ENCODE results near the gene CORT.

Gene CORT

DNA sequence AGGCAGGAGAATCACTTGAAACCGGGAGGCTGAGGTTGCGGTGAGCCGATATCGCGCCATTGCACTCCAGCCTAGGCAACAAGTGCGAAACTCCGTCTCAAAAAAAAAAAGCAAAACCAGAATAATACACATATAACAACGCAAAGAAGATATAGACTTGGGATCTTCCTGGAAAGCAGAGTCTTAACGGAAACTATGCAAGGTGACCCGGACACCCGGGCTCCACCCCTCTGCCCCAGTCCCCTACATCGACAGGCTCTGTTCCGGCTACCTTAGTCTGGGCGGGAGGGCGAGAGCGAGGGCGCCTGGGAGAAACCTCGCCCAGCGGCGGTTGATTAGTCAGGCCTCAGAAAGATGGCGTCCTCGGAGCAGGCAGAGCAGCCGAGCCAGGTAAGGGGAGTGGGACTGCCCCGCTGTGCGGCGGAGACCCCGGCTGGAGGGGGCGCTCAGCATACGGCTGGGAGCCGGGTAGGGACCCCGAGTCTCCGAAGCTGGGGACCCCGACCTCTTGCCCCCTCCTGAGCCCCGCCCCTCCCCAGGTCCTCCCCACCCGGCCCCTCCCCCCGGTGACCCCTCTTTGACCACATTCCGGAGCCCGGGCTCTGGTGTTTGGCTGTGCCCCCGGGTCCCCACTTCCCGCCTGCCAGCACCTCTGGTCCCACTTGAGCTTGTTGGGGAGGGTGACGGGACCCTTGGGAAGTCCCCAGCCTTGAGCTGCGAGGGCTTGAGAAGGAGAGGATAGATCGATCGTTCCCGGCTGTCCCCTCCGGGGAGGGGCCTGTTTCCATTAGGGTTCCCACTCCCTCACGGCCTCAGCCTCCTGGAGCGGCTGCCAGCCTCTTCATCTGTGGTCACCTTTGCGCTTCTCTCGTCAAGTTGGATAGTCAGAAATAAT lies 25.0 kb downstream of the CORT start, which contains the start of gene PEX14:
Gene PEX14 (plus strand): TSS at position 338 of the 895 bp plus-strand sequence. CDS start 17 bp downstream, at position 355.
- DNase-seq (ENCODE audit: low read depth): peak; percentile 72

DNA sequence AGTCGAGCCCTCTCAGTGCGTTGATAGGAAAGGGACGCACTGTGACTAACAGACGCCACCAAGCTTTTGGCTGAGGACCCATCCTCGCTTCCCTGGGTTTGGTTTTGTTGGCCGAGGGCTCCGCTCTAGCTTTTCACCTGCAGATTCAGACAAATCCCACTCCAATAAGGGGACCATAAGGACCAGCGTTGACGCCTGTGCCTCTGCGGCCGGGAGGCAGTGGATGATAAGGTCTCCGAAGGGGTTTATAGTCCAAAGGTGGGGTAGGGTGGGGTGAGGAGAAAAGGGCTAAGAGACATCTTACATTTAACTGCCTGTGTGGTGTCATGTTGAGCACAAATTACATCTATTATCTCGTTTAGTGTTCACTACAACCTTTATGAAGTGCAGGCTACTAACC lies 25.7 kb downstream of the CORT start:
- DNase-seq (ENCODE audit: low read depth): no peak

DNA sequence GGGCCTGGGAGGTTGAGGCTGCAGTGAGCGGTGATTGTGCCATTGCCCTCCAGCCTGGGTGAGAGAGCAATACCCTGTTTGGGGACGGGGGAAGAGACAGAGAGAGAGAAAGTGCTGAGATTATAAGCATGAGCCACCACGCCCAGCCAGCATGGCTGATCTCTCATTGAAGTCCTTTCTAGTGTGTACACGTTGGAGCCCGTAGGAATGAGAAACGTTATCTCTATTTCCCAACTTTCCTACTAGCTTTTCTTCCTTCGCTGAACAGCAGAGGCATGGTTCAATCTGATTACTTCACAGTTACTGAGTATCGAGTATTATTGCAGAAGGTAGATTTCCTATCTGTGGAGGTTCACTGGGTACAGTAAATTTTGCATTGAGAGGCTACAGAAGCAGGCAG lies 29.5 kb downstream of the CORT start:
- DNase-seq (ENCODE audit: low read depth): no peak

DNA sequence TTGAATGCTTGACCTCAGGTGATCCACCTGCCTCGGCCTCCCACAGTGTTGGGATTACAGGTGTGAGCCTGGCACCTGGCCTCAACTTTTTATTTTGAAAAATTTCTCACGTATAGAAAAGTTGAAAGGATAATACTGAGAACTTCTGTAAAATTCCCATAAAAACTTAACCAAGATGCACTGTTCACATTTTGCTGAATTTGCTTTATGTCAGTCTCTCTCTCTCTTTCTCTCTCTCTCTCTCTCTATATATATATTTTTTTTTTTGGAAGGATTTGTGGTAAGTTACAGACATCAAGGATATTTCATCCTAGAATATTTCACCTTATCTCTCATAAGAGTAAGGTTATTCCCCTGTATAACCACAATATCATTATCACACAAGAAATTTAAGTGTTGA lies 30.8 kb downstream of the CORT start:
- no peak for DNase-seq (ENCODE audit: low read depth)

DNA sequence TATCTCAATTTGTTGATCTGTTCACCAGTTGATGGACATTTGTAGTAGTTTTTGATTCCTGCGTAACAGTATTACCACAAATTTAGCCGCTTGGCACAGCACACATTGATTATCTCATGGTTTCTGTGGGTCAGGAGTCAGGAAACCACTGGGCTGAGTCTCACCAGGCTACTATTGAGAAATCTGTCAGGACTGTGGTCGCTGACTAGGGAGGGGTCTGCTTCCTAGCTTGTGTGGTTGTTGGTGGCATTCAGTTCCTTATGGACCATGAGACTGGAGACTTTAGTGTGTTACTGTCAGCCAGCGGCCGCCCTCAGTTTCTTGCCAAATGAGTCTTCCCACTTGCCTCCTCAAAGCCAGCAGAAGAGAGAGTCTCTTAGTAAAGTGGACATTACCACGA lies 34.7 kb downstream of the CORT start:
- DNase-seq (ENCODE audit: low read depth): no peak

DNA sequence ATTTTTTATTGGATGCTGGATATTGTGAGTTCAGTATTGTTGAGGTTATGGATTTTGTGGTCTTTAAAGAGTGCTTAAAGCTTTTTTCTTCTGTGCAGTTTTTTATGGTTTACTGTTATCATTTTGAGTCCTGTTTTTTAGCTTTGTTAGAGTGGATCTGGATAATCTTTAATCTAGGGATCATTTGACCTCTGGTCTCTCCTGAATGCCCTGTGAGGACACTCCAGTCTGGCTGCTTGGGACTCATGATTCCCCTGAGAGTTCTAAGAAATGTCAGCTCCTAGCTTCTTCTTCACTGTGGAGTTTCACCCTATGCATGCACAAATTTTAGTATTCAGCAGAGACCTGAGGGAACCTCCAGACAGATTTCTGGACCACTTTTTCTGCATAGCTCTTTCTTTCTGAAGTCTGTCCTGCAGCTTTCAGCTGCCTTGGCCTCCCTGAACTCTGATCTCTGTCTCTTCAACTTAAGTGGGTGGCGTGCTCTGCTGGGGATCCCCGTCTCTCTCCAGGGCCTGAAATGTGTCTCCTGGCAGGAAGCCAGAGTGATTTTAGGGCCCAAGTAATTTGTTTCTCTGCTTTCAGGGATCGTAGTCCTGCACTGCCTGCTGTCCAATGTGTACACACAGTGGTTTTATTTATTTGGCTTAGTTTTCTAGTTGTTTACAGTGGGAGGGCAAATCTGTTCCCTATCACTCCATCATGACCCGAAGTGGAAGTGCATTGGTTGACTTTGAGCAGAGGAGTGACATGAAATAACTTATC lies 39.6 kb downstream of the CORT start:
- DNase-seq (ENCODE audit: low read depth): no peak

DNA sequence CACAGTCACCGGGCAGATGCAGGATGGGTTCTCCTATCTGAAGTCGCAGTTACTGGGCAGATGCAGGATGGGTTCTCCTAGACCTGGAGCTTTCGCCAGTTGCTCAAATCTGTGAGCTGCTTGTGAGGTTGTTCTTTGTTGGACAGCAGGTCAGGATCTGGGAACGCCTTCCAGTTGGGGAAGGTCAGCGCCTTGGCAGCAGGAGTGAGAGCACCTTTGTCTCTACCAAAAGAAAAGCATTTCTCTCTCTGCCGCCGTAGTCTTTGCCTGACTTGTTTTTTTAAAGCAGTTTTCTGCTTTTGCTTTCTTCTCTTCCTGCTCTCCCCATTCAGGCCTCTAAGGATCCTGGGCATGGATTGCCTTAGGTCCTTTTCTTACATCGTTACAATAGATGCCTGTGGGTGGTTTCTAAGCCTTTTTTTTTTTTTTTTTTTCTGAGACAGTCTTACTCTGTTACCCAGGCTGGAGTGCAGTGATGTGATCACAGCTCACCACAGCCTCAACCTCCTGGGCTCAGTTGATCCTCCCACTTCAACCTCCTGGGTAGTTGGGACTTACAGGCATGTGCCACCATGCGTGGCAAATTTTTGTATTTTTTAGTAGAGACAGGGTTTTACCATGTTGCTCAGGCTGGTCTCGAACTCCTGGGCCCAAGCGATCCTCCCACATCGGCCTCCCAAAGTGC lies 40.6 kb downstream of the CORT start:
- DNase-seq (ENCODE audit: low read depth): no peak

DNA sequence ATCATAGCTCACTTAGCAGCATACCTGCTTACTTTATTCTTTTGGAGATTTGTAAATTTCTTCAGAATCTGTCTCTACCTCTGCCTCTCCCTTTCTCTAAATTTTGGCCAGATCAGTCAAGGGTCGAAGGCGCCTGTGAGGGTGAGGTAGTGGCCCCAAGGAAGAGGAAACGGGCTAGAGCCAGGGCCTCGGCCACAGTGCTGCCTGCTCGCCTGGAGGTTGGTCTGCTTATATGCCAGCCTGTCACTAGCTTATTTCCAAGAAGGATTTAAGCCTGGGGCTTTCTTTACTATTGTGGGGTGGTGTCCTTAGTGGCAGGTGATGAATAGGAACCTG lies 44.6 kb downstream of the CORT start:
- no peak for DNase-seq (ENCODE audit: low read depth)

DNA sequence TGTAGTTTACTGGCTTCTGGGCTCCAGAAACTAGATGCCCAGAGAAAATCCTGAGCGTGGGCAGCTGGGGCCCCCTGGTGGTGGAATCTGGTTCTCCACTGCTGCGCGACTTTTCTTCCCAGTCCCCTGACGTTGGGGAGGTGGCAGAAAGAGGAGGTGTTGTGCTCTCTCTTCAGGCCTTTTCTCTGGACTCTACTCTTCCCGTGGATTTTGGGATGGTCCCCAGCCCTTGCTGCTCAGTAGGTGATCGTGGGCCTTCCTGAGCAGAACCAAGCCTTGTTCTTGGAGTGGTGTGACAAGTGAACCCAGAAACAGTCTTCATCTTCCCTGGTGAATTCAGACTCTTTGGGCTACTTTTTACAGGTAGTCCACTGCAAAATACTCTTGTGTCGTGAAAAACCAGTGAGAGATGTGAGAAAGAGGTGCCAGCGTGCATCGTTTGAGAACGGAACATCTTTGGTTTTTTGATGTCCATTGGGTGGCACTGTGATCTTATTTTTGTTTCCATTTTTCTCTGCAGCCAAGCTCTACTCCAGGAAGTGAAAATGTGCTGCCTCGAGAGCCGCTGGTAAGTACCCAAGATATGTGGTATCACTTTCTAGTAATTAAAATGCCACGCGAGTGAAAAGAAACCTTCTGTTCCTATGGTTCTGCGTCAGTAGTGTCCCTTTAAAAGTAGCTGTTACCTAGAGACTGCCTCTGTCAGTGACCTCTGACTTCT lies 45.1 kb downstream of the CORT start:
- DNase-seq (ENCODE audit: low read depth): peak; percentile 56

DNA sequence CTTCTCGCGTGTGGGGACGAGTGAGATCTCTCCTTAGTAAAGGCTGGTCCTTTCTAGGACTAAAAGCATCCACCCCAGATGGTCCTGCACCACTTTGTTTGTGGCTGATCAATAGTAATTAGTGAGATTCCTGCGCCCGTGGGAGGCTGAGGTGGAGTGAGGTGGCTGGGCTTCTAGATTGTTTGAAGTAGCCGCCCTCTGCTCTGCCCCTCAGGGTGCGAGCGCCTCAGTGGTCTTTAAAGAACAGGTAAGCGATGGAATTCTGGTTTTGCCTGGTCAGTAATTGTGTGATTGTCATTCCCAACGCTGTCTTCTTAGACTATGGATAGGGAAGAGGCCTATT lies 45.6 kb downstream of the CORT start:
- no peak for DNase-seq (ENCODE audit: low read depth)

DNA sequence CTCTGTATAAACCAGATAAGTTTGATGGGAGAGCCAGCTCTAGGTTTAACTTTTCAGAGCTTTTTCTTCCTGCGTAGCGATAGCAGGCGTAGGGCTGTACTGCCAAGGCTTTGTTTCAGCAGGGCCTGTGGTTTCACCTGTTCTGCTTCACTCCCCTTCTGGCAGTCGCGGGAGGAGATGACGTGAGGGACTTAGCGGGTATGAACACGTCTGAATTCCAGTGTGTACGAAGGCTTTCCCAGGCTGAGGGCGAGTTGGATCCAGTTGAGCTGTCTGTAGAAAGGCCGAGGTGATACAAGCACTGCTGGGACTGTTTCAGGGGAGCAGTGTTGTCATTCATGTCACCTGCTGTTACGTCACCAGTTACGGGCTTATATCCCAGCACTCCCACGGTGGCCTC lies 46.1 kb downstream of the CORT start:
- no peak for DNase-seq (ENCODE audit: low read depth)

DNA sequence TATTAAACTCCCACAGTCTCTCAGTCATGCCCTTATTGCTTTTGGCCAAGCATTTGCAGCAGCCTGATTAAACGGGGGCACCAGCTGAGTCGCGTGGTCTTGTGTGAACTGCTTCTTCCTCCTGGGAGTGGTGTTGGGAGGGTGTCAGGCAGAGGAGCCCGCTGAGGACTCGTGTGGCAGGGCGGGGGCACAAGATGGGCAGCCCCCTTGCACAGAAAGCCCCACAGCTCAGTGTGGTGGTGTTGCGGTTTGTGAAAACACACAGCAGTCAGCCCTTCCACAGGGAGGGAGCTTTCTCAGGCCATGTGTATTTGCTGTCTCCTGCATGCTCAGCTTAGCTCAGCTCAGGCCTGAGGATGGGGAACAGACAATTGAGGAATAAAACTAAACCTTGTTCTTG lies 47.3 kb downstream of the CORT start:
- no peak for DNase-seq (ENCODE audit: low read depth)

DNA sequence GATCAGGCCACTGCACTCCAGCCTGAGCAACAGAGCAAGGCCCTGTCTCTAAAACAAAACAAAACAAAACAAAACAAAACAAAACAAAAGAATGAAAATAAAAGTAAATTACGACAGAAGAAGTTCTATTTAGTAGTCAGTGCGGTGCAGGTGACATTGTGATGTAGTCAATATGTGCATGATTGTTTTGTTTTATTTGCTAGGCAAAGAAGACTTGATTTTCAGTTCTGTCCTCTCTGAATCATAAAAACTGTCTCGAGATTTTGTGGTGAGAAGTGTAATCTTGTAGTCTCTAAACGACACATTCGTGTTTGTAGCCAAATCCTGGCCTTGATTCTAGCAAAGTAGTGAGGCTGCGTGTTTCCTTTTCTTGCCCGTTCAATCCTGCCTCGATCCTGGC lies 48.4 kb downstream of the CORT start:
- DNase-seq (ENCODE audit: low read depth): no peak
